H1 (cell line): ENCODE measurements around the gene ATP23. TPM values are rescaled to one million over a fixed set of nuclear protein-coding genes. Genes with fewer than 3 reads are reported as not detected.

Experiments used
- CTCF ChIA-PET: fragments of 300-600 bp; sonication (Branson Sonifier 250); formaldehyde crosslinking; loops from one replicate; lab custom pipeline; 2021; ENCODE audit not compliant: partially characterized antibody; lab: Charles Lee
- POLR2A ChIA-PET: fragments of 300-600 bp; sonication (Branson Sonifier 250); formaldehyde crosslinking; loops from one replicate; lab custom pipeline; 2021; ENCODE audit warnings: inconsistent platforms; ENCODE audit not compliant: partially characterized antibody; lab: Charles Lee
- DNase-seq, 2 experiments: peaks; one replicate each; pipeline versions ENCODE4 v3.0.0 to v3.0.0-alpha.2; 2010 to 2022; ENCODE audit warnings: low spot score in 2 of 2, low read depth in 1 of 2, mixed read lengths in 1 of 2
- FAIRE-seq: peaks from 2 replicates; lab custom pipeline; 2011; peaks lifted over from hg19 to GRCh38; lab: Jason Lieb, UNC
- H2AFZ ChIP-seq: 2 replicates; pipeline ENCODE4 v1.8.1; 2012; ENCODE audit warnings: low read length, inconsistent platforms
- H2AK5ac ChIP-seq: 2 replicates; pipeline ENCODE4 v1.6.1; 2013; ENCODE audit warnings: low read depth, low read length
- H2BK120ac ChIP-seq: replicated peaks from 2 replicates; pipeline ENCODE3; 2013; ENCODE audit warnings: low read depth, low read length, inconsistent platforms
- H2BK12ac ChIP-seq: 2 replicates; pipeline ENCODE4 v1.6.1; 2013; ENCODE audit warnings: low read depth, low read length
- H2BK15ac ChIP-seq: 2 replicates; pipeline ENCODE4 v1.6.1; 2013; ENCODE audit warnings: low read length
- H2BK20ac ChIP-seq: 2 replicates; pipeline ENCODE4 v1.6.1; 2013; ENCODE audit warnings: low read length
- H2BK5ac ChIP-seq: 2 replicates; pipeline ENCODE4 v1.6.1; 2013; ENCODE audit warnings: low read depth, low read length
- H3K14ac ChIP-seq: 2 replicates; pipeline ENCODE4 v1.6.1; 2013; ENCODE audit warnings: inconsistent platforms; ENCODE audit not compliant: insufficient read length
- H3K18ac ChIP-seq: 2 replicates; pipeline ENCODE4 v1.6.1; 2013; ENCODE audit warnings: low read length; ENCODE audit errors: extremely low read depth
- H3K23ac ChIP-seq: 2 replicates; pipeline ENCODE4 v1.6.1; 2013; ENCODE audit warnings: inconsistent platforms; ENCODE audit not compliant: insufficient read length
- H3K23me2 ChIP-seq: 2 replicates; pipeline ENCODE4 v1.6.1; 2013; ENCODE audit warnings: low read depth, low read length
- H3K27ac ChIP-seq: 2 replicates; pipeline ENCODE4 v1.6.1; 2011; ENCODE audit warnings: low read depth, low read length, inconsistent platforms
- H3K27me3 ChIP-seq, 4 experiments: replicated peaks in 1 of 4; 1 replicate in 1 of 4; 2 replicates in 3 of 4; pipeline versions ENCODE4 v1.6.1 to v1.8.1; 2011 to 2013; ENCODE audit warnings: low read length in 3 of 4, mild to moderate bottlenecking in 3 of 4, inconsistent platforms in 2 of 4, mixed read lengths in 2 of 4, moderate library complexity in 1 of 4; ENCODE audit not compliant: control insufficient read depth in 3 of 4, insufficient read depth in 3 of 4; ENCODE audit errors: extremely low read depth in 1 of 4
- H3K36me3 ChIP-seq, 4 experiments: 2 replicates each; pipeline versions ENCODE4 v1.6.1 to v1.8.1; 2011 to 2013; ENCODE audit warnings: mild to moderate bottlenecking in 4 of 4, low read length in 3 of 4, moderate library complexity in 2 of 4, control low read depth in 1 of 4, inconsistent platforms in 1 of 4; ENCODE audit not compliant: insufficient read depth in 4 of 4, control insufficient read depth in 2 of 4
- H3K4ac ChIP-seq: replicated peaks from 2 replicates; pipeline ENCODE3; 2013; ENCODE audit warnings: low read length, low read depth, mixed read lengths, inconsistent platforms; ENCODE audit not compliant: insufficient read length
- H3K4me1 ChIP-seq, 4 experiments: replicated peaks in 1 of 4; 1 replicate in 1 of 4; 2 replicates in 3 of 4; pipeline versions ENCODE4 v1.6.1 to v1.8.1; 2011 to 2013; ENCODE audit warnings: low read length in 3 of 4, inconsistent platforms in 2 of 4, mixed read lengths in 1 of 4; ENCODE audit not compliant: insufficient read depth in 4 of 4, control insufficient read depth in 3 of 4
- H3K4me2 ChIP-seq, 2 experiments: 2 replicates each; pipeline versions ENCODE4 v1.6.1 to v1.8.1; 2011 to 2013; ENCODE audit warnings: low read depth in 2 of 2, low read length in 2 of 2, control low read depth in 1 of 2, inconsistent platforms in 1 of 2, mild to moderate bottlenecking in 1 of 2; ENCODE audit not compliant: insufficient read depth in 1 of 2
- H3K4me3 ChIP-seq, 4 experiments: fragments of 200-600, 300-600 bp in 1 of 4; sonication (generic), shearing (Covaris generic), sonication (Bioruptor Twin) in 1 of 4; 2 replicates each; pipeline versions ENCODE4 v1.5.1 to v1.8.1; 2011 to 2016; ENCODE audit warnings: low read length in 4 of 4, low read depth in 3 of 4, control low read depth in 2 of 4, inconsistent platforms in 2 of 4, mild to moderate bottlenecking in 2 of 4, mixed read lengths in 1 of 4, moderate library complexity in 1 of 4; ENCODE audit not compliant: insufficient read depth in 2 of 4; ENCODE audit errors: extremely low read depth in 1 of 4
- H3K56ac ChIP-seq: replicated peaks from 2 replicates; pipeline ENCODE3; 2013; ENCODE audit warnings: low read depth, mild to moderate bottlenecking, mixed read lengths, low read length, inconsistent platforms; ENCODE audit not compliant: insufficient read length
- H3K79me1 ChIP-seq: 2 replicates; pipeline ENCODE4 v1.6.1; 2013; ENCODE audit warnings: low read depth, low read length, control low read depth
- H3K79me2 ChIP-seq, 2 experiments: 2 replicates each; pipeline versions ENCODE4 v1.6.1 to v1.8.1; 2012 to 2013; ENCODE audit warnings: low read length in 2 of 2, mild to moderate bottlenecking in 2 of 2, inconsistent platforms in 1 of 2; ENCODE audit not compliant: insufficient read depth in 2 of 2, control insufficient read depth in 1 of 2
- H3K9ac ChIP-seq, 4 experiments: replicated peaks in 1 of 4; 1 replicate in 1 of 4; 2 replicates in 3 of 4; pipeline versions ENCODE4 v1.6.1 to v1.8.1; 2011 to 2013; ENCODE audit warnings: low read depth in 3 of 4, low read length in 3 of 4, control low read depth in 2 of 4, mild to moderate bottlenecking in 2 of 4, moderate library complexity in 2 of 4, inconsistent platforms in 1 of 4; ENCODE audit errors: extremely low read depth in 1 of 4
- H3K9me3 ChIP-seq, 2 experiments: 2 replicates each; pipeline versions ENCODE4 v1.6.1 to v1.8.1; 2012 to 2013; ENCODE audit warnings: mild to moderate bottlenecking in 2 of 2, moderate library complexity in 2 of 2, control low read depth in 1 of 2, inconsistent platforms in 1 of 2, low read depth in 1 of 2, low read length in 1 of 2, mixed read lengths in 1 of 2; ENCODE audit not compliant: insufficient read depth in 2 of 2
- H4K20me1 ChIP-seq, 2 experiments: replicated peaks in 1 of 2; 2 replicates each; pipeline versions ENCODE3 to v1.8.1; 2011 to 2013; ENCODE audit warnings: inconsistent platforms in 2 of 2, low read length in 2 of 2, mild to moderate bottlenecking in 1 of 2; ENCODE audit not compliant: insufficient read depth in 2 of 2, control insufficient read depth in 1 of 2
- H4K5ac ChIP-seq: 2 replicates; pipeline ENCODE4 v1.6.1; 2013; ENCODE audit warnings: low read length, low read depth, mixed read lengths, inconsistent platforms; ENCODE audit not compliant: insufficient read length
- H4K8ac ChIP-seq: 2 replicates; pipeline ENCODE4 v1.8.0; 2013; ENCODE audit warnings: mild to moderate bottlenecking, moderate library complexity, low read length, inconsistent platforms; ENCODE audit not compliant: insufficient read depth; ENCODE audit errors: extremely low read depth
- H4K91ac ChIP-seq: replicated peaks from 2 replicates; pipeline ENCODE3; 2013; ENCODE audit warnings: low read length, mixed read lengths, inconsistent platforms; ENCODE audit not compliant: insufficient read length
- ATF2 ChIP-seq: IDR thresholded peaks from 2 replicates; pipeline ENCODE4 v1.6.1; 2012; ENCODE audit warnings: low read length, inconsistent platforms
- CBX8 ChIP-seq: fragments of 300-800, 300-1000 bp; sonication (generic); IDR thresholded peaks from 2 replicates; pipeline ENCODE4 v1.7.1; 2016; ENCODE audit warnings: low read depth, low read length, borderline replicate concordance
- CREB1 ChIP-seq: IDR thresholded peaks from 2 replicates; pipeline ENCODE4 v1.6.1; 2012; ENCODE audit warnings: inconsistent platforms
- EGR1 ChIP-seq: IDR thresholded peaks from 2 replicates; pipeline ENCODE4 v1.6.1; 2011; ENCODE audit warnings: low read depth, low read length, borderline replicate concordance
- FOSL1 ChIP-seq: IDR thresholded peaks from 2 replicates; pipeline ENCODE4 v1.6.1; 2011; ENCODE audit warnings: mild to moderate bottlenecking, low read depth, low read length, moderate library complexity; ENCODE audit not compliant: insufficient read depth
- JUND ChIP-seq: IDR thresholded peaks from 2 replicates; pipeline ENCODE4 v1.6.1; 2011; ENCODE audit warnings: mild to moderate bottlenecking, improper control_type of control experiment, low read length
- KDM1A ChIP-seq: fragments of 200-600, 300-600 bp; sonication (generic); IDR thresholded peaks from 2 replicates; pipeline ENCODE4 v1.7.1; 2016; ENCODE audit warnings: mild to moderate bottlenecking, low read length, borderline replicate concordance
- POU5F1 ChIP-seq: IDR thresholded peaks from 2 replicates; pipeline ENCODE4 v1.6.1; 2011; ENCODE audit warnings: low read depth, mild to moderate bottlenecking, low read length, moderate library complexity
- RFX5 ChIP-seq: IDR thresholded peaks from 2 replicates; pipeline ENCODE4 v1.6.1; 2011; ENCODE audit warnings: low read depth, low read length, improper control_type of control experiment, borderline replicate concordance
- RXRA ChIP-seq: IDR thresholded peaks from 2 replicates; pipeline ENCODE4 v1.6.1; 2011; ENCODE audit warnings: low read depth, mild to moderate bottlenecking, low read length, moderate library complexity; ENCODE audit not compliant: insufficient read depth
- SUZ12 ChIP-seq: fragments of 200-600 bp; sonication (generic); IDR thresholded peaks from 2 replicates; pipeline ENCODE4 v1.6.1; 2012; ENCODE audit warnings: mild to moderate bottlenecking, inconsistent platforms, low read length, moderate library complexity, mixed read lengths
- TAF1 ChIP-seq: IDR thresholded peaks from 2 replicates; pipeline ENCODE4 v1.6.1; 2011; ENCODE audit warnings: mild to moderate bottlenecking, low read depth, low read length
- TEAD4 ChIP-seq: IDR thresholded peaks from 2 replicates; pipeline ENCODE4 v1.6.1; 2012; ENCODE audit warnings: low read depth, low read length, inconsistent platforms, mixed read lengths
- WGBS, 2 experiments: shearing (Covaris generic) in 1 of 2; methylation state at CpG; one replicate each; pipeline versions ENCODE4 v1.1.6 to v1.1.7; 2013 to 2015; ENCODE audit warnings: low lambda C conversion rate in 2 of 2, mixed read lengths in 2 of 2, inconsistent platforms in 1 of 2, low coverage in 1 of 2, missing lambda C conversion rate in 1 of 2; ENCODE audit not compliant: insufficient replicate concordance in 2 of 2, insufficient coverage in 1 of 2, insufficient read length in 1 of 2; ENCODE audit errors: extremely low coverage in 1 of 2, missing lambda C conversion rate in 1 of 2; 5-methylcytosine and 5-hydroxymethylcytosine counted together
- polyA plus RNA-seq, 7 experiments: library from polyadenylated mRNA; depleted of rRNA in 3 of 7; stranded (reverse) in 5 of 7; unstranded in 2 of 7; fragments of >200 nt in 5 of 7; fragments of 200-250 nt in 2 of 7; gene quantifications; 1 replicate in 5 of 7; 2 replicates in 1 of 7; 4 replicates in 1 of 7; pipeline versions ENCODE4 v1.2.1 to v1.2.3, GENCODE V29; 2011 to 2013; ENCODE audit warnings: missing spikeins in 2 of 7, mixed read lengths in 2 of 7
- total RNA-seq: library from RNA; stranded (reverse); fragmentation: NEBNext Ultra II Directional; extraction: Animal tissue kit (Norgen Biotek cat#: 25700); gene quantifications from 2 replicates; pipeline ENCODE4 v1.2.1, GENCODE V29; 2021

The ATP23 gene
- total and polyA plus RNA-seq, 2 of the 8 experiments (the other 6 are each of a cell fraction or from before 2014, with no cell fraction given), result 10.2 to 13.5 TPM

GRCh38 chr12:57935331-57935730 lies 6.0 kb upstream of the ATP23 start:
- no peak overlapping the region for H3K23ac ChIP-seq
- H3K27me3 ChIP-seq, result peaks cover 0 to 9% (median under 1%) of the 10 kb centered on the region in 4 experiments; a peak in 1 of 7 replicates
- no peak overlapping the region for H3K14ac ChIP-seq
- CTCF ChIA-PET, result interaction anchor here (1.0 kb wide), 1 partner anchor 1179 kb away, joined by 3 read pairs; no protein-coding TSS in a partner anchor
- H3K56ac ChIP-seq, result no peak overlapping the region
- DNase-seq (no peak), FAIRE-seq (no peak)
- H2AK5ac ChIP-seq, result no peak overlapping the region
- no peak overlapping the region for H4K8ac ChIP-seq
- H3K4me3 ChIP-seq, result peak overlapping the region in 3 of 4 experiments; percentile 37 to 63 (median 51); a peak in 6 of 8 replicates
- no peak overlapping the region for H2BK15ac ChIP-seq
- H3K4me1 ChIP-seq, result no peaks in the 10 kb centered on the region
- H3K27ac ChIP-seq, result no peak overlapping the region
- H3K18ac ChIP-seq, result no peak overlapping the region
- H2BK120ac ChIP-seq, result no peak overlapping the region
- WGBS, 2 experiments, result 91% methylated on average over 3 of the region's 3 CpGs; no CpG with 5 or more reads in 1 of the 2 experiments
- no peak overlapping the region for H3K9ac ChIP-seq
- peak overlapping the region; percentile 61 to 66; a peak in 2 of 4 replicates for H3K4me2 ChIP-seq
- no peak overlapping the region for H2BK5ac ChIP-seq
- H3K79me1 ChIP-seq, result no peaks in the 10 kb centered on the region
- H4K20me1 ChIP-seq, result no peaks in the 10 kb centered on the region
- no peaks in the 10 kb centered on the region for H3K23me2 ChIP-seq
- no peaks in the 10 kb centered on the region for H3K79me2 ChIP-seq
- POLR2A ChIA-PET, result no interaction called here
- H4K5ac ChIP-seq, result no peak overlapping the region
- no peak overlapping the region for H2BK20ac ChIP-seq
- no peak overlapping the region for H4K91ac ChIP-seq
- H3K36me3 ChIP-seq, result no peaks in the 10 kb centered on the region
- H3K4ac ChIP-seq, result no peak overlapping the region
- no peak overlapping the region for H2BK12ac ChIP-seq
- no peaks in the 10 kb centered on the region for H3K9me3 ChIP-seq
- H2AFZ ChIP-seq, result no peak overlapping the region
- TF ChIP-seq TEAD4, result no peak
- TF ChIP-seq TAF1, result no peak
- no peak for TF ChIP-seq ATF2
- no peak for TF ChIP-seq JUND
- no peak for TF ChIP-seq RFX5
- TF ChIP-seq EGR1, result no peak
- no peak for TF ChIP-seq POU5F1
- no peak for TF ChIP-seq CREB1
- no peak for TF ChIP-seq CBX8
- TF ChIP-seq RXRA, result no peak
- no peak for TF ChIP-seq SUZ12
- TF ChIP-seq KDM1A, result no peak
- no peak for TF ChIP-seq FOSL1
